GM20000 (cell line): Measurements from ENCODE around the gene DLG3.

Experiments used
- DNase-seq: peaks from one replicate; pipeline ENCODE4 v3.0.0; 2012; ENCODE audit warnings: low spot score
- TF ChIP-seq, protein P1 (sequence below): IDR thresholded peaks from 2 replicates; pipeline ENCODE4 v1.5.1; 2012; ENCODE audit warnings: mild to moderate bottlenecking, control low read depth; ENCODE audit errors: extremely low read depth, missing control alignments

DLG3 gene

DNA sequence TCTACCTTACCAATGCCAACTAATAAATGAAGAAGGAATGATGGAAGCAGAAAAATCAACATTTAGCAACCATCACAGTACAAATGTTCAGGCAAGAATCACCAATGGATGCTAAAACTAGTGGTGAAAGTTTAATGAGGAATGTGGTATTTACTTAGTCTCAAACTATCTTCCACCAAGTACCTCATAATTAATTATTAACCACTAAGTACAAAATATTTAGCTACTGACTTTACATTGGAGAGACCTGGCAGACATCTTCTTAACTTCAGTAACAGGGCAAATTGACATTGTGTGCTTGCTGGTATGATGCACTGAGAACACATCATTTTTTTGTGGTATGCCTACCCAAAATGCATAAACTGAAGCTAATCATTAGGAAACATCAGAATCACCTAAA is 82.4 kb downstream of the DLG3 start:
- TF ChIP-seq, protein P1, sequence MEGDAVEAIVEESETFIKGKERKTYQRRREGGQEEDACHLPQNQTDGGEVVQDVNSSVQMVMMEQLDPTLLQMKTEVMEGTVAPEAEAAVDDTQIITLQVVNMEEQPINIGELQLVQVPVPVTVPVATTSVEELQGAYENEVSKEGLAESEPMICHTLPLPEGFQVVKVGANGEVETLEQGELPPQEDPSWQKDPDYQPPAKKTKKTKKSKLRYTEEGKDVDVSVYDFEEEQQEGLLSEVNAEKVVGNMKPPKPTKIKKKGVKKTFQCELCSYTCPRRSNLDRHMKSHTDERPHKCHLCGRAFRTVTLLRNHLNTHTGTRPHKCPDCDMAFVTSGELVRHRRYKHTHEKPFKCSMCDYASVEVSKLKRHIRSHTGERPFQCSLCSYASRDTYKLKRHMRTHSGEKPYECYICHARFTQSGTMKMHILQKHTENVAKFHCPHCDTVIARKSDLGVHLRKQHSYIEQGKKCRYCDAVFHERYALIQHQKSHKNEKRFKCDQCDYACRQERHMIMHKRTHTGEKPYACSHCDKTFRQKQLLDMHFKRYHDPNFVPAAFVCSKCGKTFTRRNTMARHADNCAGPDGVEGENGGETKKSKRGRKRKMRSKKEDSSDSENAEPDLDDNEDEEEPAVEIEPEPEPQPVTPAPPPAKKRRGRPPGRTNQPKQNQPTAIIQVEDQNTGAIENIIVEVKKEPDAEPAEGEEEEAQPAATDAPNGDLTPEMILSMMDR: no peak
- DNase-seq: no peak

DNA sequence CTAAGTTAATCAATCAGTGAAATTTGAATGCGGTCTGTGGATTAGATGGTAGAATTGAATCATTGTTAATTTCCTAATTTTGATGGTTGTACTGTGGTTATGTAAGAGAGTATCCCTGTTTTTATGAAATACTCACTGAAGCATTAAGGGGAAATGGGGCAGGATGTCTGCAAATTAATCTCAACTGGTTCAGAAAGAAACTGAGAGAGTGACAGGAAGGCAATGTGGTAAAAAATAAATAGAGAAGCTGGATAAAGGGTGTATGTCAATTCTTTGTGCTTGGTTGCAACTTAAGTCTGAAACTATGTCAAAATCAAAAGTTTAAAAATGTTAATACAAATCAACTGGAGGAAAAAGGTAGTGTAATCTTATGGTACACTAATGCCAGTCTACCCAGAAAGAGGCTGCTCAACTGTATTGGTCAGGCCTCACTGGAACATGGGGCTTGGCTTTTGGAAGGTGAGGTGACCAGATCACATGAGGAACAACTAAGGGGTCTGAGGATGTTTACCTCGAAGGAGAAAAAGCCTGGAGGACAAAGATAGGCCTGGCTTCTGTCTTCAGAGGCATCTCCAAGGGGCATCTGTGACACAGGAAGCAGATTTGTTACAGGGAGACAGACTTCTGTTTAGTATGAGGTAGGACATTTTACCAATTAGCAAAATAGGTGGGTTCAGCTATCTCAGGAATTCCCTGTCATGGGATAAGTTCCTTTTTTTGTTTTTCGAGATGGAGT is 83.1 kb downstream of the DLG3 start:
- DNase-seq: no peak
- TF ChIP-seq, protein P1: no peak

DNA sequence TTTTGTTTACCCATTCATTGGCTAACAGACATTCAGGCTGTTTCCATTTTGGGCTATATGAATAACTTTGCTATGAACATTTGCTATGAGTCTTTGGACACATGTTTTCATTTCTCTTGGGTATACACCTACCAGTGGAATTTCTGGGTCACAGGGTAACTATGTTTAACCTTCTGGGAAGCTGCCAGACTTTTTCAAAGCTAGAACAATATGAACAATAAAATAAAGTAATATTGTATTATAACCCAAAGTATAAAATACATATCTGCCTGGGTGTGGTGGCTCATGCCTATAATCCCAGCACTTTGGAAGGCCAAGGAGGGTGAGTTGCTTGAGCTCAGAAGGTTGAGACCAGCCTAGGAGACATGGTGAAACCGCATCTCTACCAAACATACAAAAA is 90.6 kb downstream of the DLG3 start:
- TF ChIP-seq, protein P1: no peak

DNA sequence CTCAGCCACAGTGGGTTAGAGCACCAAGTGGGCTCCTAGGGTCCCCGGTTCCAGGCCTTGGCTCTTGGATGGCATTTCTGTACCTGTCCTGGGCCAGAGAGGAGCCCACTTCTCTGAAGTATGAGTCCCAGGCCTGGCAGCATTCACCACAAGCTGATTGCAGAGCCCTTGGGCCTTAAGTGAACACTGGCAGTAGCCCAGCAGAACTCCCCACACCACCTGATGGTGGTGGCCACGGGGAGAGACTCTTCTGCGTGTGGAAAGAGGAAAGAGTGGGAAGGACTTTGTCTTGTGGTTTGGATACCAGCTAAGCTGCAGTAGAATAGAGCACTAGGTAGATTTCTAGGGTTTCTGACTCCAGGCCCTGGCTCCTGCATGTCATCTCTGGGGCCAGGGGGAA is 104.8 kb downstream of the DLG3 start:
- DNase-seq: no peak
- TF ChIP-seq, protein P1: no peak

More for the DNA sequence above, 90.6 kb downstream of the DLG3 start:
- no peak for DNase-seq

DNA sequence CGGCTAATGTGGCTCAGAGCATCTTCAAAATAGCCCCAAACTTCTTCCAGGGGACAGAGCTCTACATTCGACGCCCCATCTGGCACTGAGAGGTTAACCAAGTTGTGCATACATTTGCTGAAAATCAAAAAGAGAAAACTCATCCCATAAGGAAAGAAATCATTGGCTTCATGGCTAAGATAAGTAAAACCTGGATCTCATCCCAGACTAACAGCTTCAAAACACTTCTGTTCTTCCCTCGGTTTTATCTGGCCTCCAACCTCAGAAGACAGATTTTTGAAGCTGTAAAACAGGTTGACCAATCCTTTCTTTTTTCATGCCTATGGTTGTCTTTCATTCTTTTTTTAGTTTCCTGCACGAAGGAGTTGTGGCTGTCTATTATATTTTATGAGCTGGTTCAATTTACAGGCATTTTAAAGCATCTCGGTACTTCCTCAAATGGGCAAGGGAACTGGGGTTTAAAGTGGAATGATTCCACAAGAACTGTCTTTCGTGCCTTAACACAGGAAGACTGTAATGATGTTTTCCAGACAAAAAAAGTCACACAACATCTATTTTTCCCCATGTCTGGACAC is 107.6 kb downstream of the DLG3 start:
- TF ChIP-seq, protein P1: no peak
- DNase-seq: no peak

DNA sequence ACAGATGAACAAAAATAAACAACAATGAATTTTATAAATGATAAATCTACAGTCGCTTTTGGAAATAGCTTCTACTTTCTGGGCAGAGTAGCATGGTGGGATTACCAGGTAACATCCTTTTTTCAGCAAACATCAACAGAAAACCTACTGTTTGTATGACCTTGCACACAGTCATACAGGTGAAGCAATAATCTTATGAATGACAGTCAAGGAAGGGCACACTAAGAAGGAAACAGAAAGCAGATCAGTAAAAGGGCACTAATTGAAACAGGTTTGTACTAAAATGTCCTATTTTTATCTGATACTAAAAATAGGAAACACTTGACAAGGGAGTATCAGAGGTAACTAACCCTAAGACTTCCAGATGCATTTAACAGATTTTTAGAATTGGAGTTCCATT is 108.9 kb downstream of the DLG3 start:
- TF ChIP-seq, protein P1: no peak
- no peak for DNase-seq

DNA sequence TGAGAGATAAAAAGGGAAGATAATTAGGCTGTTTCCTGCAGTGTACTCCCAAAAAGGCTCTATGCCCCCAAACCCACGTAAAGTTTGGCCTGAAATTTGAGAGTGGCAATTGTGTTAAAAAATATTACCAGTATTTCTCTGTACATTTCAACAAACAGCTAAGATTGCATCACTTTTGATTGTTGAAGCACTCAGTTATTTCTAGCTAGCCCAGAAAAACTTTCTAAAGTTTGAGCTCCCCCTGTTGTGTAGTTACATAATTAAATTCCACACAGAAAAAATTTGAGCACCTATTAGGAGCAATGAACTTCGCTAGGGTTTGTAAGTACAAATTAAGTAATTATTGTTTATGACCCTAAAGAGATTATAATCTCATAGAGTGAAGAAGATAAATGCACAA is 109.4 kb downstream of the DLG3 start:
- no peak for DNase-seq
- TF ChIP-seq, protein P1: no peak
